ENCODE results near the gene FADS3.

Gene FADS3

DNA sequence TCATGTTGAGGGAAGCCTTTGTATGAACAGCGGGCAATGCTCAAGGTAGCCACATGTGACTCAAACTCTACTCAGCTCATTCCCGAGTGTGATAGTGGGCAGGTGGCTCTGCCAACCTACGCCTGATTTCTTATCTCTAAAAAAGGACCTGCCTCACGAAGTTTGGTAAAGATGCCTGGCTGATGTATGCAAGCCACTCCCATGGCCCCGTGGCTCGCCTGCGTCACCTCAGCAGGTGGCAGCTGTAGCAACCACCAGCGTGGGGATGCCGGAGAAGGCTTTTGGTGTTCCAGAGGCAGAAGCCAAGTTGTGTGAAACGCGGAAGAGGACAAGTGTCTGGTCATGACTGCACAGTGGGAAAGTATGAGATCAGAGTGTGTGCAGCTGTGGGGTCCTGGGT is 57.9 kb downstream of the FADS3 start:
- DNase-seq: no peak

DNA sequence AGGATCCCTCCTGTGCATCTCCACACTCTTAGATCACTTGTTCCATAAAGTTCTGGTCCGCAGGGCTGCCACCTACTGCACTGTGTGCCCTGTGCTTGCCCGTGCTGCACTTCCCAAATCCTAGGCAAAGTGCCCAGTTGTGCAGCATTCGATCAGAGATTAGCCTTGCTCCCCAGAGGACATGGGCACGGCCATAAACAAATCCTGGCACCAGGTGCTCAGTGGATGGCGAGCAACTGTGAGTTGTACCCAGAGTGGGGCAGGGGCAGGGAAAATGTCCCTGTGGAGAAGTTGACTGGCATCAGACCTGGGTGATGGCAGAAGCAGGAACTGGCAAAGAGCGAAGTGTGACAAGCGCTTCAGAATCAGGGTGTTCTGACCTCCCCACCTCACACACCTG is 58.6 kb downstream of the FADS3 start:
- DNase-seq: no peak

DNA sequence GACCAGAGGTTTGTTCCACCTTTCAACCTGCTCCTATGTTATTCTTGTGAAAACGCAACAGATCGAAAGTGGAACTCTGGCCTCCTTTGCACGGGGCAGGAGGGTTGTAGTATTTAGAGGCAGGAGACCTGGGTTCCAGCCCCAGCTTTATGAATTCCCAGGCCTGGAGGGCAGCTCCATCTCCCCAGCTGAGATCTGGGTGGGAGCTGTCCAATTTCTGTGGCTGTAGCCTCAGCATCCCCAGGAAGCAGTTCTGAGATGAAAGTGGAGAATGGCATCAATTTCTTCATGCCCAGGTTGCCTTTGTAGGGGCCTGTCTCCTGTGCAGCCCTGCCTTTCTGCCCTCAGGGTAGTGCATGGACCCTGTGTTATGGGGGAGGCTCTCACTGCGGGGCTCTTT is 59.1 kb downstream of the FADS3 start:
- DNase-seq: no peak

DNA sequence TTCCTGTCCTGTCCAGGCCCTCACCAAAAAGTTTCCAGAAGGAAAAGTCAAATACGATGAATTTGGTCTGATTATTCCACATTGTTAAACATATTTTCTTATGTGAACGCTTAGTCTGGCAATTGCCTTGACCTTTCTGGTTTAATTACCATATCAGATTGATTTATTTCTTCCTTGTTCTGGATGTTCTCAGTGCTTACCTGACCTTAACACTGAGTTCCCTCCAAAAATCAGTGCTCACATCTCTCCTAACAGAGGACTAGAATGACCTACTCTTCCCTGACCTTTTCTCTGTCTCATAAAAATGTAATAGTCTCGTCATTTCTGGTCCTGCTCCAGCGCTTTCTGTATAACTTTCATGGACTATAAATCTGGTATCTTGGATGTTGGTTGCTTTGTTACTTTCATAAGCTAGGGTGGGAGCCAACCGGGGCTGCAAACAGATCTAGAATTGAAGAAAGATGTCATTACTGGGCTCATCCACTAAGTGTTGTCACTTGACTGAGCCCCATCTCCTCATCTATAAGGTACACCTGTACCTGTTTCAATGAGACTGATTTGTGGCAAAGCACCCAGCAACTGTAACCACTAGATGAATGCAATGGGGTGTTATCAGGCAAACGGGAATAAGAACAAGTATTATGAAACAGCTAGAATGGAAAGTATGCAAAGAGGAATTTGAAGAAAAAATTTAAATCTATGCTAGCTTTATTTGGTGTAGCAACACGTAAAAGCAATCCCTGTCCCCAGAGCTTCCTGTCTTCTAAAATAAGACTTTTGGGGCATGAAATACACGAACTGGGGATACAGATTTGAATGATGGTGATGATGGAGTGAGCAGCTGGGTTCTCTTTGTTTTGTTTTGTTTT is 60.9 kb downstream of the FADS3 start:
- no peak for DNase-seq

DNA sequence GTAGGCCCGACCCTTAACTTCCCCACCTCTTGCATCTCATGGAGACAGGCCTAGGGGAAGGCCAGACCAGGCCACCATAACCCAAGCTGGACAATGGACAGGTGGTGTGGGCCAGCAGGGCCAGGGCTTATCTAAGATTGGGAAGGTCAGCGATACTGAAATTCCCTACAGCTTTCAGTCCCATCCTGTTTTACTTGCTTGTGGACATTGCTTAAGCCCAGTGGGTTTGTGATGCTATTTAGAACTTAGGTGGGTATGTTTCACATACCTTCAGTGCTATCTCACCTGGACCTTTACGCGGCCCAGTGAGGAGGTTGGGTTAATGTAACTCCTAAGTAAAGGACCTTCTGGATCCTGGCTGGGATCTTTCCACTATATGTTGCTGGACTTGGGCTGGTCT is 61.5 kb downstream of the FADS3 start:
- no peak for DNase-seq

DNA sequence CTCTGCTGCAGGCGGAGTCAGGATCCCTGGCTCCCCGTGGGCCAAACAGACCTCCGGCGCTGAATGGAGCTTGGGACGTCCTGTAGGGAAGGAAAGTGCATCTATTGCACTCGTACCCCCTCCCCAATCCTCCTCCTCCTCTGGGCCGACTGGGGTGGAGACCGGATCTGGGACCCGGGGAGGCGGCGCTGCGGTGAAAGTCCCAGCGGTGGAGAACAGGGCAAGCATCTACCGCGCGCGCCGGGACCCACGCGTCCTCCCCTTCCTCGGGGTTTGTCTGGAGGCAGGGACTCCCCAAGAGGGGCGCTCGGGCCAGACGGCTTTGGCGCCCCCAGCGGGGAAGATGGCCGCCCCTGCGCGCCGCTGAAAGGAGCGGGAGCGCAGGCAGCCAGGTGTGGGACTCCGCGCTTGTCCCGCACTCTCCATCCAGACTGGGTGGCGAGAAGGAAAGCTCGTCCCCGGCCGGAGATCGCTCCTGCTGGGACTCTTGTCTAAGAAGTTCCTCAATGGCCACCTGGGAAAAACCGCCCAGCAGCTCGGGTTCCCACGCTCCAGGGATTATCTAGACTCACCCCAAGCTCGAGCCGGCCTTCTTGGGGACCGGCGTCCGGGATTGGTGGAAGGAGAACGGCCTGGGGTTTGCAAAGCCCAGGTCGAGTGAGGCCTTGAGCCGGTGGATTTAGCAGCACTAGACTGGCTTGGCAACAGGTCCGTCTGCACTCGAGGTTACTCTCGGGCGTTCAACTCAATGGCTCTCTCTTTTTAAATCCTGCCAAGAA is 62.5 kb downstream of the FADS3 start:
- DNase-seq: peak; percentile 62

DNA sequence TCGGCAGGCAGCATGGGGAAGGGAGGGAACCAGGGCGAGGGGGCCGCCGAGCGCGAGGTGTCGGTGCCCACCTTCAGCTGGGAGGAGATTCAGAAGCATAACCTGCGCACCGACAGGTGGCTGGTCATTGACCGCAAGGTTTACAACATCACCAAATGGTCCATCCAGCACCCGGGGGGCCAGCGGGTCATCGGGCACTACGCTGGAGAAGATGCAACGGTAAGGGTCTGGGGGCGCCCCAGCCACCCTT is 63.0 kb downstream of the FADS3 start:
- no peak for DNase-seq

DNA sequence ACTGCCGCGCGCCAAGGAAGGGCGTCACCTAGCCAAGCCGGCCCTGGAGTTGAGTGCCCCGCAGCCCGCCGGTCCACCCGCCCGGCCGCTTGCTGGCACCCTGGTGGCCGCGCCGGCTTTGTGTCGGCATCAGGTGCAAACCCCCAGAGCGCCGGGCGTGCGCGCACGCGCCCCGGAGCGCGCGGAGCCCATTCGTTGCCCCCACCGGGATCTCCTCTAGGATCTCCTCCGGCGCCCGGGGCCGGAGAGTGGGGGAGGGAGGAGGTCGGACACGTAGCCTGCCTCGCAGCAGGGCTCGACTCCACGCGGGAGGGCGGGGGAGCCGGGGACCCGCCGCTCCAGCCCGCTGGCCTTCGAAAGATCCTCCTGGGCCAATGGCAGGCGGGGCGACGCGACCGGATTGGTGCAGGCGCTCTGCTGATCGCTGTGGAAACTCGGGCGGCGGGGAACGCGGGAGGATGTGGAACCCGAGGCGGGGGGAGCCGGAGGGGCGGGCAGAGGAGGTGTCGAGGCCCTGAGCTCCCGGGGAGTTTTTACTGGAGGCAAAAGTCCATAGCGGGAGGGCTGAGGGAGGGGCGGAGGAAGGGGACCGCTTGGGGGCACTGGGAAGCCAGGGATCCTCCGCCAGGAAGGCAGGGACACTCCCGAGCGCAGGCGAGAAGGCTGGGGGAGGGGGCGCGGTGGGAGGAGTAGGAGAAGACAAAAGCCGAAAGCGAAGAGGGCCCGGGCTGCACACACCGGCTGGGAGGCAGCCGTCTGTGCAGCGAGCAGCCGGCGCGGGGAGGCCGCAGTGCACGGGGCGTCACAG is 63.6 kb downstream of the FADS3 start, which contains the start of gene FADS2:
TSS of gene FADS2 (plus strand) at position 730 of the 808 bp plus-strand sequence. CDS start 91 bp downstream, outside the sequence.
- DNase-seq: peak; percentile 99

DNA sequence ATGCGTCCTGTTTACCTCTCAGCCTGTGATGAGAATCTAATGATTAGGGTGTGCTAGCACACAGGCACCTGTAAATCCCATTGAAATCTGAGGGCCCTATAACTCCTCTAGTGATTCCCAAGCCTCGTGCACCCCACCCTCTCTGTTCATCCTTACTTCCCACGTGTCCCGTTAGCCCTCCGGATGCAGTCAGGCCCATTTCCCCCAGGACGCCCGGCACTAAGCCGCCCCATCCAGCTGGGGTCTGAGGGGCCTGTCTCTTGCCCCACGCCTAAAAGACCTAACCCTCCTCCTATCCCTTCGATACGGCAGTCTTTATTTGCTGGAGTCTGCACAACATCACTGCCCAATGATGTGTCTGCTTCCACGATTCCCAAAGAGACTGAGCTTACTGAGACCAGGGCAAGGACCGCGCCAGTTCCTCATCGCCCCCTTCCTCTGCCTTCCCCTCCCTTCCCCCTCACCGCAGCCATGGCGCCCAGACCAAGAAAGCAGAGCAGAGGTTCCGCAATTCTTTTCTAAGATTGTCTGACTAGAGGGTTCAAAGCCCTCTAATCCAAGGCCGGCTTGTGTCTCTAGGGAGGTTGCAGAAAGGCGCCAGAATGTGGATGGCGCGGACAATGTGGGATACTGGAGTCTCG is 64.3 kb downstream of the FADS3 start:
- peak; percentile 43 for DNase-seq

All from right hindlimb (tissue), 1 donor.